HepG2 (cell line): Measurements from ENCODE around the gene CD164L2. TPM values are rescaled to one million over a fixed set of nuclear protein-coding genes. Genes with fewer than 3 reads are reported as not detected.
A peak's percentile ranks its signal among the peaks of the same experiment; 100 is the strongest.

Experiments used
- GATA4 ChIP-seq: sonication (generic); IDR thresholded peaks from 2 replicates; pipeline ENCODE4 v1.6.1; 2016; ENCODE audit warnings: antibody characterized with exemption, low read depth, borderline replicate concordance
- GTF3A ChIP-seq: sonication (generic); formaldehyde crosslinking; conservative IDR thresholded peaks from 2 replicates; pipeline ENCODE4 v1.4.0; 2020; ENCODE audit warnings: mild to moderate bottlenecking, missing genetic modification reagents
- RELA ChIP-seq: sonication (generic); formaldehyde crosslinking; IDR thresholded peaks from 2 replicates; pipeline ENCODE4 v1.4.0; 2020; ENCODE audit warnings: missing genetic modification reagents
- SOX5 ChIP-seq: IDR thresholded peaks from 2 replicates; pipeline ENCODE4 v1.6.1; 2016; ENCODE audit warnings: borderline replicate concordance
- TAF1 ChIP-seq: sonication (generic); formaldehyde crosslinking; IDR thresholded peaks from 2 replicates; pipeline ENCODE4 v1.4.0; 2020; ENCODE audit warnings: missing genetic modification reagents
- YEATS4 ChIP-seq: sonication (generic); formaldehyde crosslinking; IDR thresholded peaks from 2 replicates; pipeline ENCODE4 v1.4.0; 2020; ENCODE audit warnings: missing genetic modification reagents, borderline replicate concordance
- ZBTB10 ChIP-seq: sonication (generic); formaldehyde crosslinking; IDR thresholded peaks from 2 replicates; pipeline ENCODE4 v1.4.0; 2020; ENCODE audit warnings: missing genetic modification reagents, borderline replicate concordance
- ZBTB33 ChIP-seq: sonication (generic); formaldehyde crosslinking; IDR thresholded peaks from 2 replicates; pipeline ENCODE4 v1.4.0; 2020; ENCODE audit warnings: missing genetic modification reagents
- ZBTB38 ChIP-seq: sonication (generic); formaldehyde crosslinking; IDR thresholded peaks from 2 replicates; pipeline ENCODE4 v1.5.1; 2020; ENCODE audit warnings: mild to moderate bottlenecking, missing genetic modification reagents
- ZBTB7A ChIP-seq: sonication (generic); formaldehyde crosslinking; IDR thresholded peaks from 2 replicates; pipeline ENCODE4 v1.8.0; 2022; ENCODE audit warnings: mild to moderate bottlenecking, missing genetic modification reagents
- ZEB1 ChIP-seq: IDR thresholded peaks from 2 replicates; pipeline ENCODE4 v1.6.1; 2012; ENCODE audit warnings: mild to moderate bottlenecking, low read depth, inconsistent platforms; ENCODE audit not compliant: insufficient replicate concordance
- ZFP82 ChIP-seq: sonication (generic); formaldehyde crosslinking; IDR thresholded peaks from 2 replicates; pipeline ENCODE4 v1.5.1; 2020; ENCODE audit warnings: mild to moderate bottlenecking, missing genetic modification reagents, borderline replicate concordance
- ZHX2 ChIP-seq, 2 experiments: sonication (generic) in 1 of 2; formaldehyde crosslinking in 1 of 2; IDR thresholded peaks; 2 replicates each; pipeline versions ENCODE4 v1.6.1 to v1.9.0; 2014 to 2022; ENCODE audit warnings: antibody characterized with exemption in 1 of 2, borderline replicate concordance in 1 of 2, inconsistent platforms in 1 of 2, low read depth in 1 of 2, missing genetic modification reagents in 1 of 2
- ZNF101 ChIP-seq: sonication (generic); formaldehyde crosslinking; IDR thresholded peaks from 2 replicates; pipeline ENCODE4 v1.4.0; 2020; ENCODE audit warnings: mild to moderate bottlenecking, low read depth, missing genetic modification reagents, borderline replicate concordance
- ZNF414 ChIP-seq: sonication (generic); formaldehyde crosslinking; IDR thresholded peaks from 2 replicates; pipeline ENCODE4 v1.5.0; 2020; ENCODE audit warnings: missing genetic modification reagents
- ZNF547 ChIP-seq: sonication (generic); formaldehyde crosslinking; IDR thresholded peaks from 2 replicates; pipeline ENCODE4 v1.5.1; 2020; ENCODE audit warnings: mild to moderate bottlenecking, missing genetic modification reagents
- ZNF83 ChIP-seq: sonication (generic); formaldehyde crosslinking; IDR thresholded peaks from 2 replicates; pipeline ENCODE4 v1.4.0; 2020; ENCODE audit warnings: missing genetic modification reagents, mild to moderate bottlenecking, borderline replicate concordance
- polyA plus RNA-seq, 8 experiments: library from polyadenylated mRNA; depleted of rRNA in 3 of 8; stranded (reverse) in 7 of 8; unstranded in 1 of 8; fragments of >200 nt; fragmentation: Illumina TruSeq in 4 of 8; extraction: Trizol in 4 of 8; gene quantifications; 2 replicates each; pipeline versions ENCODE4 v1.2.1 to v1.2.3, GENCODE V29; 2011 to 2016; ENCODE audit warnings: low read depth in 4 of 8, missing spikeins in 1 of 8, mixed read lengths in 1 of 8; ENCODE audit not compliant: insufficient read depth in 1 of 8
- total RNA-seq, 5 experiments: library from RNA; depleted of rRNA; stranded (reverse); fragments of >200 nt; fragmentation: Illumina TruSeq; extraction: Trizol; gene quantifications; 2 replicates each; pipeline ENCODE4 v1.2.3, GENCODE V29; 2016; ENCODE audit warnings: low read depth in 1 of 5

The CD164L2 gene
- total and polyA plus RNA-seq, 2 of the 13 experiments (the other 11 are each of a cell fraction or from before 2014, with no cell fraction given), result not detected

GRCh38 chr1:27350663-27351540 is 32.2 kb downstream of the CD164L2 start (continued):
- TF ChIP-seq ZNF414 (CRISPR knock-in tag) (no peak), TAF1 (CRISPR knock-in tag) (no peak), RELA (CRISPR knock-in tag) (no peak), YEATS4 (CRISPR knock-in tag) (no peak), ZBTB38 (peak; percentile 91), ZBTB33 (CRISPR knock-in tag) (peak; percentile 88), ZHX2 (IDR thresholded peaks at IDR 0.05; ENCODE audit: low read depth) (no peak), ZHX2 (CRISPR knock-in tag; IDR thresholded peaks at IDR 0.05; ENCODE audit: borderline replicate concordance) (no peak), ZNF83 (CRISPR knock-in tag) (no peak), ZBTB10 (CRISPR knock-in tag) (no peak), ZEB1 (no peak), ZFP82 (CRISPR knock-in tag) (no peak), GATA4 (no peak), ZNF547 (CRISPR knock-in tag) (0 out of 2 replicates have a peak, but pooled peaks have one; percentile 42), GTF3A (CRISPR knock-in tag) (no peak), ZNF101 (CRISPR knock-in tag) (no peak), ZBTB7A (no peak), SOX5 (CRISPR knock-in tag) (peak; percentile 40; the same call in 1 of the 2 replicates)
